Progenitor cell of endocrine pancreas (in vitro differentiated cells): ENCODE measurements around the gene EMCN. TPM values are rescaled to one million over a fixed set of nuclear protein-coding genes. Genes with fewer than 3 reads are reported as not detected.
"Not testable (repeated sequence)": the region's sequence is repeated elsewhere in the genome, so short reads cannot be mapped to it uniquely, and the experiment has no call there.

Experiments used
- DNase-seq: peaks from one replicate; pipeline ENCODE4 v3.0.0; 2021; ENCODE audit warnings: low spot score; ENCODE audit not compliant: unreplicated experiment
- H3K27ac Mint-ChIP-seq: 2 replicates; pipeline ENCODE4 v1.8.0; 2021; ENCODE audit warnings: mild to moderate bottlenecking, moderate library complexity, mixed read lengths
- H3K27me3 Mint-ChIP-seq: 2 replicates; pipeline ENCODE4 v1.8.0; 2021; ENCODE audit warnings: mixed read lengths
- H3K36me3 Mint-ChIP-seq: 2 replicates; pipeline ENCODE4 v1.8.0; 2022; ENCODE audit warnings: mixed read lengths; ENCODE audit not compliant: insufficient read depth
- H3K4me1 Mint-ChIP-seq: 2 replicates; pipeline ENCODE4 v1.8.0; 2021; ENCODE audit warnings: low read depth, mixed read lengths
- H3K4me3 Mint-ChIP-seq: 2 replicates; pipeline ENCODE4 v1.8.0; 2021; ENCODE audit warnings: low read depth, mild to moderate bottlenecking, moderate library complexity, mixed read lengths
- H3K9me3 Mint-ChIP-seq: 2 replicates; pipeline ENCODE4 v1.8.0; 2021; ENCODE audit warnings: low read depth, mixed read lengths
- CTCF ChIP-seq: fragments of 200-600 bp; sonication (generic); IDR thresholded peaks from one replicate; pipeline ENCODE4 v1.5.0; 2021; ENCODE audit warnings: antibody characterized with exemption, mild to moderate bottlenecking; ENCODE audit not compliant: unreplicated experiment
- total RNA-seq: library from RNA; stranded (reverse); gene quantifications from 2 replicates; pipeline ENCODE4 v1.2.1, GENCODE V29; 2021

The EMCN gene
- total RNA-seq, 1 donor from 2014 or later: not detected

GRCh38 chr4:100547541-100548199, 29.8 kb upstream of the EMCN start:
- H3K27me3 Mint-ChIP-seq: no peaks in the 10 kb centered on the region
- no peak overlapping the region for H3K27ac Mint-ChIP-seq
- no peak for DNase-seq
- no peak overlapping the region for H3K4me3 Mint-ChIP-seq
- H3K9me3 Mint-ChIP-seq: no peaks in the 10 kb centered on the region
- TF ChIP-seq CTCF: no peak
- no peaks in the 10 kb centered on the region for H3K36me3 Mint-ChIP-seq
- no peaks in the 10 kb centered on the region for H3K4me1 Mint-ChIP-seq

- no peaks in the 10 kb centered on the region for H3K36me3 Mint-ChIP-seq
- no peak overlapping the region for H3K4me3 Mint-ChIP-seq
- no peak overlapping the region for H3K27ac Mint-ChIP-seq
- no peaks in the 10 kb centered on the region for H3K9me3 Mint-ChIP-seq
- no peaks in the 10 kb centered on the region for H3K4me1 Mint-ChIP-seq
- no peak for DNase-seq
- no peaks in the 10 kb centered on the region for H3K27me3 Mint-ChIP-seq
- TF ChIP-seq CTCF: no peak
Observed at GRCh38 chr4:100545427-100545826, 27.6 kb upstream of the EMCN start.

- no peak for TF ChIP-seq CTCF
- Mint-ChIP-seq H3K27ac (no peak overlapping the region), H3K4me1 (no peaks in the 10 kb centered on the region), H3K9me3 (no peaks in the 10 kb centered on the region), H3K4me3 (no peak overlapping the region), H3K27me3 (no peaks in the 10 kb centered on the region), H3K36me3 (no peaks in the 10 kb centered on the region)
- no peak for DNase-seq
Observed at GRCh38 chr4:100540131-100540530, 22.3 kb upstream of the EMCN start.

GRCh38 chr4:100539706-100540105, 21.9 kb upstream of the EMCN start:
- TF ChIP-seq CTCF: no peak
- no peaks in the 10 kb centered on the region for H3K9me3 Mint-ChIP-seq
- H3K4me1 Mint-ChIP-seq: no peaks in the 10 kb centered on the region
- H3K36me3 Mint-ChIP-seq: no peaks in the 10 kb centered on the region
- H3K27ac Mint-ChIP-seq: no peak overlapping the region
- no peak for DNase-seq
- H3K27me3 Mint-ChIP-seq: no peaks in the 10 kb centered on the region
- no peak overlapping the region for H3K4me3 Mint-ChIP-seq

GRCh38 chr4:100533741-100534140, 15.9 kb upstream of the EMCN start:
- Mint-ChIP-seq H3K9me3 (peaks cover 11% of the 10 kb centered on the region), H3K4me3 (no peak overlapping the region), H3K27me3 (no peaks in the 10 kb centered on the region), H3K27ac (no peak overlapping the region), H3K36me3 (no peaks in the 10 kb centered on the region), H3K4me1 (no peaks in the 10 kb centered on the region)
- no peak for TF ChIP-seq CTCF
- no peak for DNase-seq

- peaks cover 19% of the 10 kb centered on the region for H3K9me3 Mint-ChIP-seq
- not testable (repeated sequence) for DNase-seq
Observed at GRCh38 chr4:100530161-100530560, 12.3 kb upstream of the EMCN start.

More at GRCh38 chr4:100530161-100530560, 12.3 kb upstream of the EMCN start:
- H3K27me3 Mint-ChIP-seq, H3K4me3 Mint-ChIP-seq, H3K36me3 Mint-ChIP-seq, H3K27ac Mint-ChIP-seq, H3K4me1 Mint-ChIP-seq: not testable (repeated sequence)
